SK-N-SH treated with all-trans-retinoic acid at 6 μM for 48 hours (cell line): ENCODE data around the gene FBXL17.

Source experiments
- ATAC-seq: fragments of 200-7000 bp; cut with Tn5 transposase; 3 replicates; pipeline ENCODE4 v1.9.1; 2020; ENCODE audit warnings: mild to moderate bottlenecking, moderate library complexity
- ARNTL ChIP-seq: fragments of 450-650 bp; formaldehyde crosslinking; IDR thresholded peaks from 2 replicates; pipeline ENCODE4 v1.5.0; 2020; ENCODE audit warnings: low read depth, mild to moderate bottlenecking, moderate library complexity, borderline replicate concordance
- BACH2 ChIP-seq: fragments of 250-450 bp; sonication (Bioruptor Pico); IDR thresholded peaks from 2 replicates; pipeline ENCODE4 v1.9.0; 2021; ENCODE audit warnings: mild to moderate bottlenecking, borderline replicate concordance
- CSDC2 ChIP-seq: fragments of 250-450 bp; sonication (Bioruptor Pico); IDR thresholded peaks from 2 replicates; pipeline ENCODE4 v1.5.0; 2020; ENCODE audit warnings: mild to moderate bottlenecking, moderate library complexity
- ESRRG ChIP-seq: fragments of 250-450 bp; sonication (Bioruptor Pico); IDR thresholded peaks from 2 replicates; pipeline ENCODE4 v1.6.1; 2021; ENCODE audit warnings: mild to moderate bottlenecking
- GLIS3 ChIP-seq: fragments of 250-450 bp; sonication (Bioruptor Pico); IDR thresholded peaks from 2 replicates; pipeline ENCODE4 v1.5.0; 2020; ENCODE audit warnings: mild to moderate bottlenecking, moderate library complexity
- ISL1 ChIP-seq: fragments of 250-450 bp; sonication (Bioruptor Pico); IDR thresholded peaks from 2 replicates; pipeline ENCODE4 v2.1.2; 2022; ENCODE audit warnings: mild to moderate bottlenecking, moderate library complexity
- OSR1 ChIP-seq: fragments of 250-450 bp; sonication (Bioruptor Pico); IDR thresholded peaks from 2 replicates; pipeline ENCODE4 v1.8.0; 2022; ENCODE audit warnings: moderate library complexity, mild to moderate bottlenecking, inconsistent platforms
- PPARA ChIP-seq: fragments of 250-450 bp; sonication (Bioruptor Pico); IDR thresholded peaks from 2 replicates; pipeline ENCODE4 v1.5.0; 2020; ENCODE audit warnings: mild to moderate bottlenecking, borderline replicate concordance
- RARB ChIP-seq: fragments of 250-450 bp; sonication (Bioruptor Pico); IDR thresholded peaks from 2 replicates; pipeline ENCODE4 v1.8.0; 2021; ENCODE audit warnings: mild to moderate bottlenecking, moderate library complexity
- SNAI2 ChIP-seq: fragments of 250-450 bp; sonication (Bioruptor Pico); IDR thresholded peaks from 2 replicates; pipeline ENCODE4 v1.5.0; 2020; ENCODE audit warnings: mild to moderate bottlenecking, moderate library complexity
- ZC3H10 ChIP-seq: fragments of 250-450 bp; sonication (Bioruptor Pico); IDR thresholded peaks from 2 replicates; pipeline ENCODE4 v1.5.1; 2021; ENCODE audit warnings: mild to moderate bottlenecking, moderate library complexity
- ZFP3 ChIP-seq: fragments of 250-450 bp; sonication (Bioruptor Pico); IDR thresholded peaks from 2 replicates; pipeline ENCODE4 v1.5.0; 2020; ENCODE audit warnings: mild to moderate bottlenecking, moderate library complexity
- ZFP30 ChIP-seq: fragments of 450-650 bp; formaldehyde crosslinking; IDR thresholded peaks from 2 replicates; pipeline ENCODE4 v1.5.0; 2022; ENCODE audit warnings: mild to moderate bottlenecking, moderate library complexity
- ZNF565 ChIP-seq: fragments of 450-650 bp; formaldehyde crosslinking; conservative IDR thresholded peaks from 2 replicates; pipeline ENCODE4 v1.5.0; 2020; ENCODE audit warnings: low read depth, mild to moderate bottlenecking, moderate library complexity
- ZNF70 ChIP-seq: fragments of 450-650 bp; formaldehyde crosslinking; IDR thresholded peaks from 2 replicates; pipeline ENCODE4 v1.5.0; 2020; ENCODE audit warnings: mild to moderate bottlenecking, moderate library complexity
- ZNF8 ChIP-seq: fragments of 450-650 bp; formaldehyde crosslinking; IDR thresholded peaks from 2 replicates; pipeline ENCODE4 v1.5.0; 2020; ENCODE audit warnings: mild to moderate bottlenecking, moderate library complexity
- TF ChIP-seq, protein P1 (sequence below): fragments of 250-450 bp; sonication (Bioruptor Pico); IDR thresholded peaks from 2 replicates; pipeline ENCODE4 v1.5.1; 2021; ENCODE audit warnings: mild to moderate bottlenecking, moderate library complexity
- TF ChIP-seq, protein P2 (sequence below): fragments of 250-450 bp; sonication (Bioruptor Pico); IDR thresholded peaks from 2 replicates; pipeline ENCODE4 v1.5.0; 2020; ENCODE audit warnings: mild to moderate bottlenecking, moderate library complexity
- TF ChIP-seq, protein P3 (sequence below): fragments of 250-450 bp; sonication (Bioruptor Pico); IDR thresholded peaks from 2 replicates; pipeline ENCODE4 v1.5.1; 2020; ENCODE audit warnings: low read depth, mild to moderate bottlenecking, moderate library complexity
- TF ChIP-seq, protein P4 (sequence below): fragments of 250-450 bp; sonication (Bioruptor Pico); IDR thresholded peaks from 2 replicates; pipeline ENCODE4 v1.8.0; 2021; ENCODE audit warnings: low read depth, mild to moderate bottlenecking, moderate library complexity, borderline replicate concordance
- TF ChIP-seq, protein P5 (sequence below): fragments of 250-450 bp; sonication (Bioruptor Pico); IDR thresholded peaks from 2 replicates; pipeline ENCODE4 v1.8.0; 2020; ENCODE audit warnings: mild to moderate bottlenecking, moderate library complexity, borderline replicate concordance

FBXL17 gene

DNA sequence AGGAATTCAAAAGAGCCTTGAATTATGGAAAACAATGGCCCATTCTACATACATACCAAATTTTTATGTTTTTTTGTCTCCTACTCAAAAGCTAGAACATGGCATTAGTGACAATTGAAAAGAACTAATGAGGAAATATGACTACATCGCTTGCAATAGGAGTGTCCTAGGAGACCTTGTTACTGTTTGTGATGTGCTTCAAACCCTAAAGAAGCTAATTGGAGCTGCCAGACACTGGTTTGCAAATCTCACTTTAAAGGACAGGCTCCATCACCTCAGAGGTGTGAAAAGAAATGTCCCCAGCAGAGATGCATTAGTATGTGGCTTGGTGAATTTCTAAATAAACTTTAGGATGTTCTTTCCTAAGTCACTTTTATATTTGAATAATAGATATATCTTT, 356.9 kb downstream of the FBXL17 start:
- ATAC-seq = no peak
- no peak for TF ChIP-seq ARNTL (CRISPR knock-in tag)

DNA sequence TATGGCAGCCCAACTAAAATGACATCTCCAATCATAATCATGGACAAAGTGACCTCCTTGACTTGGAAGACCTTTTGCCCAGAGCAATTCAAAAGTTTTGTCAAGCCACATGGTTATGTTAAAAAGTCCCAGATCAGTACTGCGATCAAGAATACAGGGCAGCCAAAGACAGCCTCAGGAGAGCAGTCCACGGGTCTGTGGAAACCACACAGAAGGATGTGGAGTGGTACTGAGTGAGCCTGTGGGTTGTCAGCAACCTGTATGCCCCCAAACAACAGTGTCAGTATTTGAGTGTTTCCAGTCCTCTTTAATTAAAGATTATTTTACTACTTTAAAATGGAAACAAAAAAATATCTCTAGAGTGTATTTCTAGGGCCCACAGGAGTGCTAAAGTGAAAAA, 365.8 kb downstream of the FBXL17 start:
- TF ChIP-seq ZFP30 (CRISPR knock-in tag) (no peak), ZNF565 (CRISPR knock-in tag) (no peak)
- TF ChIP-seq, all 23 proteins: peak for 0
- no peak; the same call in 2 of the 3 replicates for ATAC-seq

DNA sequence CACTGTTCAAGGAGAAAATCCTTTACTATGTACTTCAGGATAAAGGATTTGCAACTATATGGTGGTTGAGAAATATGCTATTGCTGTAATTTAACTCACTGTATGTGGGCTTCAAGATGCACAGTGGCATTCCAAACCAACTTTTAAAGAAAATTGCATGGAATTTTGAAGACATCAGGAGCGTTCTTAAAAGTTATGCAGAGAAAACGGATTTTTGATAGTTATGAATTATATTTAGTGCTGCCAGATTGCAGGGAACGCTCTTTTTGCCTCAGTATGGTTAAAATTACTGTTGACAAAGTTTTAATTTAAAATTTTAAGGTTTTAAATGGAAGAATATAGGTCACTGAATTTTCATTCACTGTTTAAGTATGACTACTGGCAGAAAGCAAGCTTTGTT, 375.1 kb downstream of the FBXL17 start:
- TF ChIP-seq BACH2 (CRISPR knock-in tag) (no peak), CSDC2 (CRISPR knock-in tag) (no peak), OSR1 (CRISPR knock-in tag) (no peak), ZFP30 (CRISPR knock-in tag) (no peak), PPARA (CRISPR knock-in tag) (no peak)
- ATAC-seq = no peak

DNA sequence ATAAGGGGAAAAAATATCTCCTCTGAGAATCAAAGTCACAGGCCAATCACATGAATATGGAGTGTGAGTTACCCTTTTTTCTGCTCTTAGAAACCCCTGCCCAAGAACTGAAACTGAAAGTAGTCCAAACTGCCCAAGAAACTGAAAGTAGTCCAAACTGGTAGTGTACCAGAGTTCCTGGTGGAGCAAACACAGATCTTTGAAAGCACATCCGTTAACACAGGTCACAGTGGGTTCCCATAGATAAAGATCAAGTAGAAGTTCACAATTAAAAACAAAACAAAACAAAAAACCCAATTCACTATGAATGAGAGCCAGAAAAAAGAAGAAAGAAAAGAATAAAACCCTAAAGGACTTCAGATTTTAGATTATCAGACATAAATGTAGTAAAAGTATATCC, 378.7 kb downstream of the FBXL17 start:
- ATAC-seq = peak; percentile 80
- TF ChIP-seq SNAI2 (CRISPR knock-in tag) (no peak), ZFP30 (CRISPR knock-in tag) (no peak), ZNF8 (CRISPR knock-in tag) (no peak), ESRRG (CRISPR knock-in tag) (no peak), PPARA (CRISPR knock-in tag) (no peak), ZC3H10 (CRISPR knock-in tag) (no peak), RARB (CRISPR knock-in tag) (no peak), ZFP3 (CRISPR knock-in tag) (no peak), CSDC2 (CRISPR knock-in tag) (no peak), ISL1 (CRISPR knock-in tag) (no peak)
- TF ChIP-seq, protein P1, sequence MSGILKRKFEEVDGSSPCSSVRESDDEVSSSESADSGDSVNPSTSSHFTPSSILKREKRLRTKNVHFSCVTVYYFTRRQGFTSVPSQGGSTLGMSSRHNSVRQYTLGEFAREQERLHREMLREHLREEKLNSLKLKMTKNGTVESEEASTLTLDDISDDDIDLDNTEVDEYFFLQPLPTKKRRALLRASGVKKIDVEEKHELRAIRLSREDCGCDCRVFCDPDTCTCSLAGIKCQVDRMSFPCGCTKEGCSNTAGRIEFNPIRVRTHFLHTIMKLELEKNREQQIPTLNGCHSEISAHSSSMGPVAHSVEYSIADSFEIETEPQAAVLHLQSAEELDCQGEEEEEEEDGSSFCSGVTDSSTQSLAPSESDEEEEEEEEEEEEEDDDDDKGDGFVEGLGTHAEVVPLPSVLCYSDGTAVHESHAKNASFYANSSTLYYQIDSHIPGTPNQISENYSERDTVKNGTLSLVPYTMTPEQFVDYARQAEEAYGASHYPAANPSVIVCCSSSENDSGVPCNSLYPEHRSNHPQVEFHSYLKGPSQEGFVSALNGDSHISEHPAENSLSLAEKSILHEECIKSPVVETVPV (CRISPR knock-in tag) = no peak
- TF ChIP-seq, protein P2, sequence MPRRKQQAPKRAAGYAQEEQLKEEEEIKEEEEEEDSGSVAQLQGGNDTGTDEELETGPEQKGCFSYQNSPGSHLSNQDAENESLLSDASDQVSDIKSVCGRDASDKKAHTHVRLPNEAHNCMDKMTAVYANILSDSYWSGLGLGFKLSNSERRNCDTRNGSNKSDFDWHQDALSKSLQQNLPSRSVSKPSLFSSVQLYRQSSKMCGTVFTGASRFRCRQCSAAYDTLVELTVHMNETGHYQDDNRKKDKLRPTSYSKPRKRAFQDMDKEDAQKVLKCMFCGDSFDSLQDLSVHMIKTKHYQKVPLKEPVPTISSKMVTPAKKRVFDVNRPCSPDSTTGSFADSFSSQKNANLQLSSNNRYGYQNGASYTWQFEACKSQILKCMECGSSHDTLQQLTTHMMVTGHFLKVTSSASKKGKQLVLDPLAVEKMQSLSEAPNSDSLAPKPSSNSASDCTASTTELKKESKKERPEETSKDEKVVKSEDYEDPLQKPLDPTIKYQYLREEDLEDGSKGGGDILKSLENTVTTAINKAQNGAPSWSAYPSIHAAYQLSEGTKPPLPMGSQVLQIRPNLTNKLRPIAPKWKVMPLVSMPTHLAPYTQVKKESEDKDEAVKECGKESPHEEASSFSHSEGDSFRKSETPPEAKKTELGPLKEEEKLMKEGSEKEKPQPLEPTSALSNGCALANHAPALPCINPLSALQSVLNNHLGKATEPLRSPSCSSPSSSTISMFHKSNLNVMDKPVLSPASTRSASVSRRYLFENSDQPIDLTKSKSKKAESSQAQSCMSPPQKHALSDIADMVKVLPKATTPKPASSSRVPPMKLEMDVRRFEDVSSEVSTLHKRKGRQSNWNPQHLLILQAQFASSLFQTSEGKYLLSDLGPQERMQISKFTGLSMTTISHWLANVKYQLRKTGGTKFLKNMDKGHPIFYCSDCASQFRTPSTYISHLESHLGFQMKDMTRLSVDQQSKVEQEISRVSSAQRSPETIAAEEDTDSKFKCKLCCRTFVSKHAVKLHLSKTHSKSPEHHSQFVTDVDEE = no peak
- TF ChIP-seq, protein P3, sequence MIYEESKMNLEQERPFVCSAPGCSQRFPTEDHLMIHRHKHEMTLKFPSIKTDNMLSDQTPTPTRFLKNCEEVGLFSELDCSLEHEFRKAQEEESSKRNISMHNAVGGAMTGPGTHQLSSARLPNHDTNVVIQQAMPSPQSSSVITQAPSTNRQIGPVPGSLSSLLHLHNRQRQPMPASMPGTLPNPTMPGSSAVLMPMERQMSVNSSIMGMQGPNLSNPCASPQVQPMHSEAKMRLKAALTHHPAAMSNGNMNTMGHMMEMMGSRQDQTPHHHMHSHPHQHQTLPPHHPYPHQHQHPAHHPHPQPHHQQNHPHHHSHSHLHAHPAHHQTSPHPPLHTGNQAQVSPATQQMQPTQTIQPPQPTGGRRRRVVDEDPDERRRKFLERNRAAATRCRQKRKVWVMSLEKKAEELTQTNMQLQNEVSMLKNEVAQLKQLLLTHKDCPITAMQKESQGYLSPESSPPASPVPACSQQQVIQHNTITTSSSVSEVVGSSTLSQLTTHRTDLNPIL (CRISPR knock-in tag) = no peak
- TF ChIP-seq, protein P4, sequence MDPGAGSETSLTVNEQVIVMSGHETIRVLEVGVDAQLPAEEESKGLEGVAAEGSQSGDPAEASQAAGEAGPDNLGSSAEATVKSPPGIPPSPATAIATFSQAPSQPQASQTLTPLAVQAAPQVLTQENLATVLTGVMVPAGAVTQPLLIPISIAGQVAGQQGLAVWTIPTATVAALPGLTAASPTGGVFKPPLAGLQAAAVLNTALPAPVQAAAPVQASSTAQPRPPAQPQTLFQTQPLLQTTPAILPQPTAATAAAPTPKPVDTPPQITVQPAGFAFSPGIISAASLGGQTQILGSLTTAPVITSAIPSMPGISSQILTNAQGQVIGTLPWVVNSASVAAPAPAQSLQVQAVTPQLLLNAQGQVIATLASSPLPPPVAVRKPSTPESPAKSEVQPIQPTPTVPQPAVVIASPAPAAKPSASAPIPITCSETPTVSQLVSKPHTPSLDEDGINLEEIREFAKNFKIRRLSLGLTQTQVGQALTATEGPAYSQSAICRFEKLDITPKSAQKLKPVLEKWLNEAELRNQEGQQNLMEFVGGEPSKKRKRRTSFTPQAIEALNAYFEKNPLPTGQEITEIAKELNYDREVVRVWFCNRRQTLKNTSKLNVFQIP (CRISPR knock-in tag) = no peak

DNA sequence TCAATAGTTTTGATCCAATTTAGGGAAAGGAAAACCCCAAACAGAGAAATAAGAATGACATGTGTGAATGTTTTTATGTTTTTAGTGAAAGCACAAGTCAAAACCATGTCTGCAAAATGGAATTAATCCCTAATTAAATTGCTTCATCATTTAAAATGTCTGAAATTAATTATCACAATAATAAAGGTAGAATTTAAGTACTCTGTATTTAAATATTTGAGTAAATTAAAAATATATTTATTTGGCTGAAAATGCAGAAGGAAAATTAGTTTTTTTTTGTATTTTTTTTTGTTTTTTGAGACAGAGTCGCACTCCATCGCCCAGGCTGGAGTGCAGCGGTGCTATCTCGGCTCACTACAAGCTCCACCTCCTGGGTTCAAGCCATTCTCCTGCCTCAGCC, 380.7 kb downstream of the FBXL17 start:
- no peak for ATAC-seq
- TF ChIP-seq ZFP30 (CRISPR knock-in tag) (no peak), ZNF565 (CRISPR knock-in tag) (no peak), ZNF70 (CRISPR knock-in tag) (no peak), GLIS3 (CRISPR knock-in tag) (no peak), ZC3H10 (CRISPR knock-in tag) (no peak), ZFP3 (CRISPR knock-in tag) (no peak), SNAI2 (CRISPR knock-in tag) (no peak)
- TF ChIP-seq, protein P5, sequence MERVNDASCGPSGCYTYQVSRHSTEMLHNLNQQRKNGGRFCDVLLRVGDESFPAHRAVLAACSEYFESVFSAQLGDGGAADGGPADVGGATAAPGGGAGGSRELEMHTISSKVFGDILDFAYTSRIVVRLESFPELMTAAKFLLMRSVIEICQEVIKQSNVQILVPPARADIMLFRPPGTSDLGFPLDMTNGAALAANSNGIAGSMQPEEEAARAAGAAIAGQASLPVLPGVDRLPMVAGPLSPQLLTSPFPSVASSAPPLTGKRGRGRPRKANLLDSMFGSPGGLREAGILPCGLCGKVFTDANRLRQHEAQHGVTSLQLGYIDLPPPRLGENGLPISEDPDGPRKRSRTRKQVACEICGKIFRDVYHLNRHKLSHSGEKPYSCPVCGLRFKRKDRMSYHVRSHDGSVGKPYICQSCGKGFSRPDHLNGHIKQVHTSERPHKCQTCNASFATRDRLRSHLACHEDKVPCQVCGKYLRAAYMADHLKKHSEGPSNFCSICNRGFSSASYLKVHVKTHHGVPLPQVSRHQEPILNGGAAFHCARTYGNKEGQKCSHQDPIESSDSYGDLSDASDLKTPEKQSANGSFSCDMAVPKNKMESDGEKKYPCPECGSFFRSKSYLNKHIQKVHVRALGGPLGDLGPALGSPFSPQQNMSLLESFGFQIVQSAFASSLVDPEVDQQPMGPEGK (CRISPR knock-in tag) = no peak
- TF ChIP-seq, protein P1 (CRISPR knock-in tag) = no peak
- TF ChIP-seq, protein P3 (CRISPR knock-in tag) = no peak
